COLO829 (cell line): ENCODE measurements around the gene BLOC1S1.

Experiments
- DNase-seq: peaks from one replicate; pipeline ENCODE4 v3.0.0; 2012; ENCODE audit warnings: low spot score

The BLOC1S1 gene

DNA sequence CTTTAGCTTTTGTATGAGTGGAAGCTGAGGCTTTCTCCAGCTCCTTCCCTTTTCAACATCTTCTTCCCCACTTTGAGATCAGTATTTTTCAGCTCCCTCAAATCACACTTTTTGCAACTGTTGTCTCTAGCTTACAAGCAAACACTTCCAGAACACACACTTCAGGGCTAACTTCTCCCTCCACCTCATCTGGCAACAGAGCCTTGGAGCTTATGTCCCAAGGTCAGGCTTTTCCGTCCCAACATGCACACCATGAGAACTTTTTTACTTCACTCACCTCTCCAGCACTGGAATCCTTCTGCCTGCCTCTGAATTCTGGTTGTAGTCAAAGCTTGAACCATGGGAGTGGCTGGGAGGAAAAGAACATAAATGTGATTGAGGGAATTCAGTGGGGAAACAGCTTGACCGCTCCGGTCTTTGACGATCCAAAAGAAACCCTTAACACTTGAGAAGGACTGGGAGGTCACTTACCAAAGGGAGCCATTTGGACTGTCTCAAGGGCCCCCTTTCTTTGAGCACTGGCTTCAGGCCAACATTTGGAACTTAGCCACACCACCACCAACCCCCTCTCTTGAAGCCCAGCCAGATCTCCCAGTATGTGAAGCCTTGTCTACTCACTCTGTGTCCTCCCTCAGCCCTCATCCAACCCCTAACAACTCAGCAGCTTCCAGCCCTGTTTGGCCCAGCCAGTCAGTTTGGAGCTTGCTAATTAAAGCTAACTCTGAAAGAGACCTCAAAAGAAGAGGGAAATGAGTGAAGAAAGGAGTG, 3.9 kb upstream of the BLOC1S1 start:
- DNase-seq: no peak

DNA sequence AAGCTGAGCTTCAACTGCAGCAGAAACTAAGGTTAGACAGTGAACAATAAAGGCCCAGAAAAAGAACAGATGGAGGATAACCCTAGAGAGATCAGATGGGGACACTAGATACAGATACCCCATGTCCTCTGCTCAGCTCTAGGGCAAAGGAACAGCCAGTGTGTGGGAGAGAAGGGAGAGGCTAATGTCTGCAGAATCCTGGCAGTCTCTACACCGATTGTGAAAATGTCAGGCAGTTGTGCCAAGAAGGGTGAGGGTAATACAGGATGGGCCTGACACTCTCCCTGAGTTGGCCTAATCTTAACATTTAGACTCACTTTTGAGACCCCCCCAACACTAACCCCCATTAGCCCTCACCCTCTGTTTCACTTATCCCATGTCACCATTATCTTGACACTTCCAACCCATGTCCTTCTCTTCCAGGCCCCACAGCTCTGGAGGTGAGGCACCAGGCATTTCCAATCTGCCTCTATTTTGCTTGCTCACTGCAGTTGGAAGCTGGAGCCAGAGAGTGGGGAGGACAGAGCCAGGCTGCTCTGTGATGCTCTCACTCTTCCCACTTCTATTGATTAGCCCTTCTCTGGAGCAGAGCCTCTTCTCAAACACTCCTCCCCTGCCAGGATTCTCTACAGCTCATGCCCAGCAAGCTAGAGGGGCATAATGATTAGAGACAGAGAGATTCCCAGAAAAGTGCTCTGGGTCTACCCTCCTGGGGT, 3.0 kb upstream of the BLOC1S1 start:
- DNase-seq: no peak

DNA sequence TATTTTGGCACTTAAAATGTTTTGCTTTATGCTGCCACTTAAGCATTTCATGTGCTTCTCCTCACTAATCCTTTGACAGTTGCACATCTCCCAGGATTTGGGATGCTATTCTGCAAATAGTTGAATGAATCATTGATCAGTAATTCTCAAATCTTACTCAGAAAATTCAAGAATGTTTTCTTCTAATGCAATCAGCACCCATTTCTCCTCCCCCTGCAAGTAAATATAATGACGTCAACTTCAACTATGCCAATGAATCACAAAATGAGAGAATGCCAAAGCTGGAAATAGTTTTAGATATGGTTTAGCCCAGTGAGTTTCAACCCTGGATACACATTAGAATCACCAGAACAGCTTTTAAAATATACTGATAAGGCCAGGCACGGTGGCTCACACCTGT, 2.1 kb upstream of the BLOC1S1 start:
- no peak for DNase-seq

DNA sequence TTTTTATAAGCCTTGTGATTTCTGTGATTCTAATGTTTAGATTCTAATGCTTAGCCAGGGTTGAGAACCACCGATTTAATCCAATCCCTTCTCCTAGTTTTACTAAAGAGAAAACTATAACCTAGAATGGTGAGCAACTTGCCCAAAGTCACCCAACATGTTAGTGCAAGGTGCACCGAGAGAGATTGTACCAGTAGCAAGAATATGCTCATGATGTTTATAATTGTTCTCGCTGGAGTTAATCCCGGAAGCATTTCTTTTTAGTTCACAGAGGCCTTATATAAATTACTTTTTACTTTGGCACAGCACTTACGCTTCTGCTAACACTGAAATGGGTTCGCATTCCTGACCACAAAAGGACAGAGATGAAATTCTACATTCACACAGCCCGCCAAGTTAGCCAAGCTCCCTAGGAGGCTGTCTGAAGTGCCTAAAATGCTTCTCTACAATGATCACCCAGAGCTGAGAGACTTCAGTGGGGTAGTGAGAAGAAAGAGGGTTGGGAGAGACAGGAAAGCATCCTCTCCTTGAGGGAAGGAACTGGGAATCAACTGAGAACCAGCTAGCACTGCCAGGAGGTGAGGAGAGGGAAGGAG, 579 bp upstream of the BLOC1S1 start:
- no peak for DNase-seq

DNA sequence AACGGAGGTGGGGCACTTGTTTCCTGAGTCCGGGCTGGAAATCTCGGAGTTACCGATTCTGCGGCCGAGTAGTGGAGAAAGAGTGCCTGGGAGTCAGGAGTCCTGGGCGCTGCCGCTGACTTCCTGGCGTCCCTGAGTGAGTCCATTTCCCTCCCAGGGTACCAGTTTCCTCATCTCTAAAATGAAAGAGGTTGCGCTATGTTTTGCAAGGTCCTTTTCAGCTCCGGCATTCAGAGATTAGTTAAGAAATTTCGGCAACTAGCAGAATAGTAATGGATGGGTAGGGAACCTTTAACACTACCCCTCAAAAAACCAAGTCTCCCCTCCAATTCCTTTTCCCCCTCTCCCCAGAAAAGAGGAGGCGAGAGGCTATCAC, 724 bp downstream of the BLOC1S1 start:
- DNase-seq: no peak

DNA sequence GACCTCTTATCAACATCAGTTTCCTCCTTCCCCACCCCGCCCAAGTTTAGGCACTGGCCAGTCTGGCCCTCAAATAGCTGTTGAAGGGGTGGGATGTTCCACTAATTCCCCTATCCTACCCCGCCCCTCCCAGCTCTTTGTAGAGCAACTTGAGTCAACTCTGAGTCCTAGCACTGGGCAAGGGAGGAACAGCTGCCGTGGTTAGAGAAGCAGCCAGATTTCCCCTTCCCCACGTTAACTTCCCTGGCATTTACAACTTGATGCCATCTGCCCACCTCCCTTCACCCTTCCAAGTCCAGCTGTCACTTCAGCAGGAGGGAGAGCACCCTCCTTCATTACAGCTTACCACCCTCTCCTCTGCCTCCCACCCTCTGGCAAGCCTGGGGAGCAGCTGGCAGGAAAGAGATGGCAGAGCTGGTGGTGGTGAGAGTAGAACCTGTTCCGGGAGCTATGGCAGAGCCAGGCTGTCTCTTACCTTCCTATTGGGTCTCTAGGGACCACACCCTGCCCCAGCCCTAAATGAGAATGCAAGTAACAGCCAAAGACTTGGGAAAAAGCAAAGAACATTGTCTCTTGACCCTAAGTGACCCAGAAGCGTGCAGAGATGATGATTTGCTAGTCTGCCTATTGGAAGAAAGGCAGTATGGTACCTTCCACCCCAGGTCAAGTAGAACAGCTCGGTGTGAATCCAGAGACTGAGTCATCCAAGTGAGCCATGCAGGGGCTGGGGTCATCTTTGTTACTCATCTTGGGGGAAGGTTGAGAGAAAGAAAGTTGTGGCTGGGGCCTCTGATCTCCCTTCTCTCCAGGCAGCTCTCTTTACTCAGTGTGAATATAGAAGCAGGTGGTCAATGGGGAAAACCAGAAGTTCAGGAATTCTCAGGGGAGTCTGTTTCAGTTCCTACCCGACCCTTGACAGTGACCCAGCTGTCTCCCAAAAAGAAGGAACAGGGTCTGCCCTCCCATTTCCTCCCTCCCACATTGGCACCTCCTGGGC, 1.5 kb downstream of the BLOC1S1 start:
- DNase-seq: peak; percentile 50

DNA sequence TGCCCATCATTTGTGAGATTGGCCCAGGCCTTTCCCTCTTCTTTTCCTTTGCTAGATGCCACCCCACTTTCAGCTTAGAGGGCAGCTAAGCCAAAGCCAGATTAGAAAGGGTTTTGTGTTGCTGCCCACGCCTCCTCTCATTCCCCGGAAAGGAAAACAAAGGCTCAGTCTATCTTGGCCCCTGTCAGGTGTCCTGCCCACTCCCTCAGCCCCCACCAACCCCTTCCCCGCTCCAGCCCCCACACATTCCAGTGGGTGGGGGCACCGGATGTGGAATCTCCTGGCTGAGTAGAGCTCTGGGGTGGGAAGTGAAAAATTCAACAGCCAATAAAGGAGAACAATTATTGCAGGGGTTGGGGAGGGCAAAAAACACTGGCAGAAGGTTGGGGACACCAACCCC, 2.2 kb downstream of the BLOC1S1 start:
- DNase-seq: peak; percentile 89

DNA sequence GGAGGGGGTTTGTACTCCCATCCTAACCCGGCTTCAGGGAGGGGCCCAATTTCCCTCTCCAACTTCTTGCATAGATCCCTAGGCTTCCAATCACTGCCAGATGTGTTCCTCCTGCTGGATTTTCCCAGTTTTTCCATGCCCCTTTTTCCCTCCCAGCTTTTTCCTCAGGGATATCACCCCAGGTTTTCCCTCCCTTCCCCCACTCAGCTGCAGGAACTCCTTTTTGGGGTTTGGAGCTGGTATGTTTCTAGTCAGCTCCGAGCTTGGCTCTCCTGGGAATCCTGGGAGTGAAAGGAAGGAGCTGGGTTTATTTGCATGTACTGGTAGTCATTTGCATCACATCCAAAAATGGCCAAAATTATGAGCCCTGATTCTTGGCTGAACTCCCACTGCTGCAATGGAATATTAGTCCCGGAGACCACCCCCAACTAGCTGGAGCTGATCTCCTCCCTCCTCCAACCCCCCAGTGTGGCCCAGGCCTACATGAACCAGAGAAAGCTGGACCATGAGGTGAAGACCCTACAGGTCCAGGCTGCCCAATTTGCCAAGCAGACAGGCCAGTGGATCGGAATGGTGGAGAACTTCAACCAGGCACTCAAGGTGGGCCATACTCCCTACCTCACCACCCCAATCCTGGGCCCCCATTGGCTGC, 2.9 kb downstream of the BLOC1S1 start:
- no peak for DNase-seq

DNA sequence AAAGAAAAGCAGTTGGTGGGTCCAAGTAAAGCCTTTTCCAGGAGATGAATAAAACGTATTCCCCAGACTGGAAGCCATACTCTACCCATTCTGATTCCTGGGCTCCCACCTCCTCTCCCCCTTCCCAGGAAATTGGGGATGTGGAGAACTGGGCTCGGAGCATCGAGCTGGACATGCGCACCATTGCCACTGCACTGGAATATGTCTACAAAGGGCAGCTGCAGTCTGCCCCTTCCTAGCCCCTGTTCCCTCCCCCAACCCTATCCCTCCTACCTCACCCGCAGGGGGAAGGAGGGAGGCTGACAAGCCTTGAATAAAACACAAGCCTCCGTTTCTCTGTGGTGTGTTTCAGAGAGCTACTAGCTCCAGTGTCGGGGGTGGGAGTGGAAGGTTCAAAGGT, 3.5 kb downstream of the BLOC1S1 start:
- no peak for DNase-seq

DNA sequence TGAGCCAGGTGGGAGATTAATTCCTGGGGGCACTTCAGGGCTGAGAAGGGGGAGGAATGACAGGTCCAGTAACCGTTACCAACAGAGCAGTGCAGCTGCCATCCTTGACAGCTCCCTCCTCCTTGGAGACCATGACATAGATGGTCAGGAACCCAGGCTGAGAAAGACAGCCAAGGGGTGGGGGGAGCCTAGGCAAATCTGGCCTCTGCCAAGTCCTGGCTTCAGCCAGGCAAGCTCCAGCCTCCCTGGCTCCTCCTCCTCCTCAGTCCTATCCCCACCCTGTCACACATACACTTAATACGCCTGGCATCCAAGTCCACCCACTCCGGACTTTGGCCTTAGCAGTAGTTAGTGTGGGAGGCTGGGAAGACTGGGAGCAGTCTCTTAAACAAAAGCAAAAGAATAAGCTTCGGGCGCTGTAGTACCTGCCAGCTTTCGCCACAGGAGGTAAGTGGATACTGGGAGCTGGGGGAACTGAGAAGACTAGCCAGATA, 4.3 kb downstream of the BLOC1S1 start, which contains the start of gene RDH5:
Gene RDH5 (plus strand): TSS at position 323 of the 494 bp plus-strand sequence. CDS start 792 bp downstream, outside the sequence.
- DNase-seq: no peak

DNA sequence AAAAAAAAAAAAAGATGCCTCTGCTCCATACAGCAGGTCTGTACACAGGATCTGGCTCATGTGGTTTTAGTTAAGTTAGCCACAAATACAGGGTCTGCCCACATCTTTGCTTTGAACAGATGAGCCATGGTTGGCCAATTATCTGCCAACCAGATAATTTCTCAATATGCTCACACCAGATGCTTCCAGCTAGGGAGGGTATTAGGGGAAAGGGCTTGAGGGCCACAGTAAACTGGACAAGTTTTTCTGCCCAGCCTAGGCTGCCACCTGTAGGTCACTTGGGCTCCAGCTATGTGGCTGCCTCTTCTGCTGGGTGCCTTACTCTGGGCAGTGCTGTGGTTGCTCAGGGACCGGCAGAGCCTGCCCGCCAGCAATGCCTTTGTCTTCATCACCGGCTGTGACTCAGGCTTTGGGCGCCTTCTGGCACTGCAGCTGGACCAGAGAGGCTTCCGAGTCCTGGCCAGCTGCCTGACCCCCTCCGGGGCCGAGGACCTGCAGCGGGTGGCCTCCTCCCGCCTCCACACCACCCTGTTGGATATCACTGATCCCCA, 5.1 kb downstream of the BLOC1S1 start:
- peak; percentile 76 for DNase-seq

DNA sequence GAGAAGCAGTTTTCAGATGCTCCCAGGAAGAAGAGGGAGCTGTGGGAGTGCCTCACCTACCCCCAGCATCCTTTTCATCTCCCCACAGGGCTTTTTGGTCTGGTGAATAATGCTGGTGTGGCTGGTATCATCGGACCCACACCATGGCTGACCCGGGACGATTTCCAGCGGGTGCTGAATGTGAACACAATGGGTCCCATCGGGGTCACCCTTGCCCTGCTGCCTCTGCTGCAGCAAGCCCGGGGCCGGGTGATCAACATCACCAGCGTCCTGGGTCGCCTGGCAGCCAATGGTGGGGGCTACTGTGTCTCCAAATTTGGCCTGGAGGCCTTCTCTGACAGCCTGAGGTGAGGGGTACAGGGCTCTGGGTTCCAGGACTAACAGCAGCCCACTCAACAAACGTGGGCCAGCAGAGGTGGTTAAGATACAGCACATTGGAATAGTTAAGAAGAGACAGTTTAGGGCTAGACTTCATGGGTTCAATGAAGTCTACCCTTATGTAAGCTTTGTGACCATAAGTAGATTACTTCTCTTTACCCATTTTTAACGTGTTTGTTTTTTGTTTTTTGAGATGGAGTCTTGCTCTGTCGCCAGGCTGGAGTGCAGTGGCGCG, 5.9 kb downstream of the BLOC1S1 start:
- DNase-seq: no peak

DNA sequence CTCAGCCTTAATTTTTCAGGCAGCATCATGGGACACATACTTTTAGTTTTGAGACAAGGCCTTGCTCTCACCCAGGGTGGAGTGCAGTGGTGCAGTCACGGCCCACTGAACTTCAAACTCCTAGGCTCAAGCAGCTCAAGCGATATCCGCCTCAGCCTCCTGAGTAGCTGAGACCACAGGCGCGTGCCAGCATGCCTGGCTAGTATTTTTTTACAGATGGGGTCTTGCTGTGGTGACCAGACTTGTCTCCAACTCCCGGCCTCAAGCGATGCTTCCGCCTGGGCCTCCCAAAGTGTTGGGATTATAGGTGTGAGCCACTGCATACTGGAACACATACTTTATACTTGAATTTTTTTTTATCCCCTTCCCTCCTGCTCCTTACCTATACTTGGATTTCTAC, 7.1 kb downstream of the BLOC1S1 start:
- no peak for DNase-seq

DNA sequence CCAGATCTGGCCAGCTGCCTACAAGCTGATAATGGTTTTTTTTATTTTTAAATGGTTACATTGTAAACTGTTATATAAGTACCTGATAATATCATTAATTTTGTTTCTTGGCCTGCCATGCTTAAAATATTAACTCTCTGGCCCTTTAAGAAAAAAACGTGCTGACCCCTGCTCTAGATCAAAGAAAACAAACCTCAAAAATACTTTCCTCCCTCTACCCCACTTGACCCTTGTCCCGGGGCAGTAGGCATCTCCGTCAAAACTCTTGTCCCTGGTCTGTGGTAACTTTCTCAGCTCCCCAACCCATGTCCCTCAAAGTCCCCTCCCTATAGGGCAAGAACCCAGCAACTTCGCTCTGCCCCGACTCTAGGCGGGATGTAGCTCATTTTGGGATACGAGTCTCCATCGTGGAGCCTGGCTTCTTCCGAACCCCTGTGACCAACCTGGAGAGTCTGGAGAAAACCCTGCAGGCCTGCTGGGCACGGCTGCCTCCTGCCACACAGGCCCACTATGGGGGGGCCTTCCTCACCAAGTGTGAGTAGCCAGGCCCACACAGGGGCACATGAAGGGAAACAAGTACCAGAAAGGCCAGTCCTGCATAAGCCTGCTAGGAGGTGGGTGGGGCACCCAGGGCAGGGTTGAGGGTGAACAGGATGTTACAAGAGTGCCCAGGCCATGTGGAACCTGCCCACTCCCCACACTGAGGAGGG, 7.8 kb downstream of the BLOC1S1 start:
- DNase-seq: no peak

DNA sequence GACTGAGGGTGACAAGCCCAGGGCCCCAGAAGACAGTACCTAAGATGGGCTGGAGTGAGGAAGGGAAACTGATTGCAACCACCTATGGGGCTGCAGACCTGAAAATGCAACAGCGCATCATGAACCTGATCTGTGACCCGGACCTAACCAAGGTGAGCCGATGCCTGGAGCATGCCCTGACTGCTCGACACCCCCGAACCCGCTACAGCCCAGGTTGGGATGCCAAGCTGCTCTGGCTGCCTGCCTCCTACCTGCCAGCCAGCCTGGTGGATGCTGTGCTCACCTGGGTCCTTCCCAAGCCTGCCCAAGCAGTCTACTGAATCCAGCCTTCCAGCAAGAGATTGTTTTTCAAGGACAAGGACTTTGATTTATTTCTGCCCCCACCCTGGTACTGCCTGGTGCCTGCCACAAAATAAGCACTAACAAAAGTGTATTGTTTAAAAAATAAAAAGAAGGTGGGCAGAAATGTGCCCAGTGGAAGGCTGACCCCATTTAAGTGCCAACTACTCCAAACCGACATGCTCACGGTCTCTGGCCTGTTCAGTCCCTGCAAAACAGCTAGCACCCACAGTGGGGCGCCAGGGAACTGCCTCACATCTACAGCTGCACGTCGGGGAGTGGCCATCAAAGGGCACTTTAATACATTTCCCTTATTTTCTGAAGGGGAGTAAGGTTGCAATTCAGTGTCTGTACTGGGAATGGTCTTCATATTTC, 8.5 kb downstream of the BLOC1S1 start:
- DNase-seq: no peak

DNA sequence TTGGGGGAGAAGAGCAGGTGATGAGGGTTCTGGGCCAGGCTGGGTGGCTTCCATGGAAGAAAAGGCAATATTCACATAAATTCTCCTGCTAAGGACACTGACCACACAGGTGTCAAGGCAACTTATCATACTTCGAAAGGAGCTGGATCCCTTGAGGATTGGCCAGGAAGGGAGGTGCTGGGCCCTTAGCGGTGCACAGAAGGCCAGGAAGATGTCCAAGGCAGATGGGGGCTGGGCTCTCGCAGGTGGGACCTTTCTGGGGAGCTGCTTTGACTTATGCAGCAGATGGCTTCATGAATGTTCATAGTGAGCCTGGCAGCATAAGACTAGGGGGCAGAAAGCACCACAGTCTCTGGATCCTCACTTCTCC, 9.1 kb downstream of the BLOC1S1 start:
- no peak for DNase-seq

DNA sequence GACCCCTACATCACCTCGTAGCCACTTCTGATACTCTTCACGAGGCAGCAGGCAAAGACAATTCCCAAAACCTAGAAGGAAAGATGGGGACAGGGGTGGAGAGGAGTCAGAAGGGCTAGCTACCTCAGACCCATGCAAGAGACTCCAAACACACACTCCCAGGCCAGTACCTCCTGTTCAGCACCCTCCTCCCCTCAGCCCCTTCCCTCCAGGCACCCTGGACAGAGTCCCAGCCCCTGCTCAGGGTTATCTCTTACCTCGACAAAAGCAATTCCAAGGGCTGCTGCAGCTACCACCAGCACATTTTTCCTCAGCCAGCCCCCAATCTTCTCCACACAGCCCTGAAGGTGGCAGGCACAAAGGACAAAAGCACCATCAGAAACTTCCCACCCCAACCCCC, 9.7 kb downstream of the BLOC1S1 start:
- no peak for DNase-seq

DNA sequence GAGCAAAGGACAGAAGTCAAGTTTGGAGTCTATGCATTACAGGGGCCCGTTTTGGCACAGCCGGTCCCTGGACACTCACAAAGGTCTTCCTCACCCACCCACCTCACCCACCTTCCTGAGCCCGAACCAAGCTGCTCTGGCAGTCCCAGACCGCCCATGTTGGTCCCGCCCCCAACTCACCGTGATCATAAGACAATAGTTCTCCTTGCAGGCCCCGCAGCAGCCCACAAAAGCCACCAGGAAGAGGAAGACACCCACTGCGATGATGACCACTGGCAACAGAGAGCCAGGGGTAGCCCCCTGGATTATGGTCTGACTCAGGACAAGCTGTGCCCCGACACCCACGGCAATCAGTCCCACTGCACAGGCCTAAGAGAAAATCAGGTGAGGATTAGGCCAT, 11.1 kb downstream of the BLOC1S1 start:
- DNase-seq: no peak

DNA sequence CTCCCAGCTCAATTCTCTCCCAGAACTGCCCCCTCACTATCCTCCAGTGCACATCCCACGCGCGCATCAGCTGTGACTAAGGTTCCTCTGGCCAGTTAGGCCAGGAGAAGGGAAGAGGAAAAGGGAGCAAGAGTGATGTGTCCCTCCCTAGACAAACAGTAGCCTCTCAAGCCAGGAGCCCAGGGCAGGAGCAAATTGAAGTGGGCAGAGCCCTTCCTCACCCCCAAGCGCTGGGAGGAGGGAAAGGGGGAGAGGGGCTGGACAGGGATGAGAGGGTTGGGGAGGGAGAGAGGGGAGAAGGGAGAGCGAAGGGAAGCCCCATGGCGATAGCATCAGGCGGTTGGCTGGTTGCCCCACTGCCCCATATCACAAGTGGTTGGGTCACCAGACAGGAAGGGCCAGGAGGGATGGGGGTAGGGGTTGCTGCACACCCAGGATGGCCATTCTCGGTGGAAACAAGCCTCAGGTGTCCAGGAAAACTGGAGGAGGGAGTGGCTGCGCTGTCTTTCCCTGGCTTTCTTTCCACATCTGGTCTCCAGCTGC, 11.9 kb downstream of the BLOC1S1 start:
- peak; percentile 63 for DNase-seq
